Activated CD8-positive, alpha-beta memory T cell treated with anti-CD3 and anti-CD28 coated beads, Interleukin-2, amount 50 U/mL, for 4 hours (primary cell): ENCODE measurements around the gene SLC39A9.
"Not testable (repeated sequence)": the region's sequence is repeated elsewhere in the genome, so short reads cannot be mapped to it uniquely, and the experiment has no call there.

Experiments
- DNase-seq: peaks from one replicate; pipeline ENCODE4 v3.0.0-alpha.2; 2020

The SLC39A9 gene

GRCh38 chr14:69480136-69480535, 81.6 kb downstream of the SLC39A9 start:
- DNase-seq, result no peak

DNA sequence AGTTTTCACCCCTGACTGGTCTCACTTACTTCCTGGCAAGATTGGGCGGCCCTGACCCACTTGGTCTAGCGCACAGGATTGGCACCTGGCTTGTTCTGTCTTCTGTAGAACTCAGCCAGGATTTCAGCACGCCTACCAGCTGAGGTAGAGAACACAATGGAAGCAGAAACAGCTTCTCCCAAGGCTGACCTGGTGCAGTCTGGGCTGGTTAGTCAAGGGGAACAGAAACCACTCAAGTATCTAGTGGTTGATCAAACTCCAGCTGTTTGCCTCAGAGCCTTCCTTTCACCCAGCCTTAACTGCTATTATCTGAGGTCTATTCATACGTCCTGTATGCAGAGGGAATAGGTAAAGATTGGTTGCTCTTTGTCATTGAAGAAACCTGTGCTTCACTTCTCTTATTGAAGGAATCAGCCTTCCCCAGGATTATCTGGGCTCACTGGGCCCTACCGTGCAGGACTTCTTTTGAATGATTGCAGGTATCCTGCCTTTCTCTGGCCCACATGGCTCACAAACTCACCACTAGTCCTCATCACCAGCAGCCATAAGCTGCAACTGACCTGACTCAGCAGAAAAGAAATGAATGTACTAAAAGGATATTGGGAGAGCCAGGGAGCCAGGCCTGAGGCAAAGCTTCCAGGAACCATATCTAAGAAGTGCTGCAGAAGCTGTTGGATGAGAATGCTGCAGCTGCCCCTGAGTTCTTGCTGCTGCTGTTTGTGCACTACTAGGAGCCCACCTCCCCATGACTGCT, 83.5 kb downstream of the SLC39A9 start:
- DNase-seq, result no peak

DNA sequence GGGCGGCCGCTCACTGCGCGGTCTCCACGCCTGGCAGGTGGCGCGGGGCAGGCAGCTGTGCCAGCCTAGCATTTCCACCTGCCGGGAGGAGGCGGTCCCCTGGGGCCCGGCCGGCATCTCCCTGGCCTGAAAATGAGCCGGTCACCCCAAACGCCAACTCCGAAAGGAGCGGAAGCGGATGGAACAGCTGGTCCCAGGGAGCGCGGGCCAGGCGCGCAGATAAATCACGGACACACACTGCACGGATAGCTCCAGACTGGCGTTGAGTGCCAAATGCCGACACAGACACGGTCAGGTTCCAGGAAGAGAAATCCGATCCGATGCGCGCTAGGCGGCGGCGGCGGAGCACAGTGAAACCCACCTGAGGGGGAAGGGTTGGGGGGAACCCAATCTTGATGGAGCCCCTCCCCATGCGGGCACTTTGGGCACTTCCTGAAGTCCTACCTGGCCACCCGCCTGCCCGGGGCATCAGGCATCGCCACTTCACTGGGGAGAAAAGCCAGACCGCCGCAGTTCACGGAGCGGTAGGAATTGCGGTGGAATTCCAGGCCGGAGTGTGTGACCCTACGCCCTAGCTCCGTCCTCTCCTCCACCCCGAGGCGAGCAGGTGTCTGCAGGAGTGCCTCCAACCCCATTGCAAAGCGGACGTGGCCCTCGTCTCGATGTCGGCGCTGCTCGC, 85.4 kb downstream of the SLC39A9 start:
- no peak for DNase-seq

GRCh38 chr14:69484444-69485314, 86.2 kb downstream of the SLC39A9 start, which contains the start of gene PLEKHD1:
Gene PLEKHD1, plus strand, starts transcription at chr14:69484728. Its CDS starts 238 bp downstream, at chr14:69484966.
- no peak for DNase-seq

DNA sequence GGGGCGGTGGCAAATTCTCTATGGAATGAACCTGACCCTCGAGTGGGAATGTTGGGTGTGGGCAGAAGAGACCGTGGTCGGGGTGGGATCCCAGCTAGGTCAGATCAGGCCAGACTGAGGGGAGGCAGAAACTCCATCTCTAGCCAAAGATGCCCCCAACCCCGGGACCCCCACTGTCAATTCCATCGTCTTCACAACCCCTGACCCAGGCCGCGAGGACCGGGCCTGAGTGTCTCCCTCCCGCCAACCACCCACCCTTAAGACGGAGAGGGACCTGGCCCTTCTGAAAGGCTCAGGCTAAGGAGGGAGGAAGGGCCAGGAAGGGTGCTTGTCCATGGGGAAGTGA, 86.8 kb downstream of the SLC39A9 start:
- no peak for DNase-seq

- DNase-seq, result no peak
Measured at GRCh38 chr14:69485701-69486100, 87.2 kb downstream of the SLC39A9 start.

GRCh38 chr14:69487226-69487625, 88.7 kb downstream of the SLC39A9 start:
- DNase-seq, result no peak

DNA sequence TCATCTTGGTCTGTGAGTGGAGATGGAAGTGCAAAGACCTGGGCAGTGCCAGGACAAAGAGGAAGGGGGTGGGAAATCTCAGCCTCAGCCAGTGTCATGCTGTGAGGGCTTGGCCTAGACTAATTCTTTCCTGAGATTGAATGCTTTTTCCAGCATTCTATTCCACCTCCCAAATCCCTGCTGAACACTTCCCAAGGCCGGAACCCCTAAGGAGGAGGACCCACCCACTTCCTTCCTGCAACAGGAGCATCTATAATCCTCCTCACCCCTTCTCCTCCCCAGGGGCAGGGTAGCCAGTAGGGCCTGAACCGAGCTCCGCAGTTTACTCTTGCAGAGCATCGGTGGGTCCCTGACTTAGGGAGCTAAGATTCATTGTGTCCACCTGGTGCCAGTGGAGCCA, 89.3 kb downstream of the SLC39A9 start:
- no peak for DNase-seq

DNA sequence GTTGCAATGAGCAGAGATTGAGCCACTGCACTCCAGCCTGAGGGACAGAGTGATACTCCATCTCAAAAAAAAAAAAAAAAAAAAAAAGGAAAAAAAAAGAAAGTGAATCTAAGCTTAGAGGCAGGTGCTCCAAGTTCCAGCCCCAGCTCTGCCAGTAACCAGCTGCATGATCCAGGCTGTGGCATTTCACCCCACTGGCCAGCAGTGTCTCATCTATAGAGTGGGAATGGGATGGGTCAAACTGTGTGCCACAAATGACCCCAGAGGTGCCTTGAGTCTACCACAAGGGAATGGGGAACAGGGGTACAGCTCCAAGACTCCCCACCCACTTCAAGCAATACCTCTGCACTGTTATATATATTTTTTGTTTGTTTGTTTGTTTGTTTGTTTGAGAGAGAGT, 91.0 kb downstream of the SLC39A9 start:
- no peak for DNase-seq

DNA sequence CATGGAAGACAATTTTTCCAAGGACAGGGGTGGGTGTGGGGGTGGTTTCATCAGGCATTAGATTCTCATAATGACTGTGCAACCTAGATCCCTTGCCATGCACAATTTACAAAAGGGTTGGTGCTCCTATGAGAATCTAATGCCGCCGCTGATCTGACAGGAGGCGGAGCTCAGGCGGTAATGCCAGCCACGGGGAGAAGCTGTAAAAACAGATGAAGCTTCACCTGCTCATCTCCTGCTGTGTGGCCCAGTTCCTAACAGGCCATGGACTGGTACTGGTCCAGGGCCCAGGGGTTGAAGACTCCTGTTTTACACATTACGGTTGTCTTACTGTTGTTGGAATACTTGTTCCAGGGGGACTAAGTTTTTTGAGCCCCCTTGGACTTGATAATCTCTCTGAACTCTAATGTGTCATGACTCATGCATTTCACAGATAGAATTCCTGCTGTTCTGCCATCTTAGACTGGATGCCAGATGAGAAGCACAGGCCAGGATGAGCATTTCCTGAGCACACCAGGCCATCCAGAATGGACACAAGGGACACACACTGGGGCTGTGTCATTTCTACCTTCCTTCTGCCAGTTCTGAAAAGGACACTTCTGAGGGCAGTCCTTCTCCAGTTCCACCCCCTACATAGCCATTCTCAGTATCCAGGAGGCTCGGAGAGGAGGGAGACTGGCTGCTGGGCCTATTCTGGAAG, 91.9 kb downstream of the SLC39A9 start:
- no peak for DNase-seq

DNA sequence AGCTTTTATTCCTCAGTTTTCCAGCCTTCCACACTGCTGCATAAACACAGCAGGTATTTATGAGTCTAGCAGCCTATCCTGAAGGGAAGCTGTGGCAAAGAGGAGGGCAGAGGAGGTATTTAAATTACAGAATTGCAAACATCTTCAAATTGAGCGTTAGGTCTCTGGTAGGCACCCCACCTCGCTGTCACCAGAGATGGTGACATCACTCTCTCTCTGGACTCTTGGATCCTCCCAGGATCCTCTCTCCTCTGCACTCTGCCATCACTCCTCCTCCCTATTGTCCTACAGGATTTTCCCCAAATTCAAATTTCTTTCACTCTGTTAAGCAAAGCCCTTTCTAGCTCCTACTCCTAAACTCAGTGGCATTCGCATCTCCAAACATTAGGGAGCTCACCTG, 92.7 kb downstream of the SLC39A9 start:
- DNase-seq, result no peak

DNA sequence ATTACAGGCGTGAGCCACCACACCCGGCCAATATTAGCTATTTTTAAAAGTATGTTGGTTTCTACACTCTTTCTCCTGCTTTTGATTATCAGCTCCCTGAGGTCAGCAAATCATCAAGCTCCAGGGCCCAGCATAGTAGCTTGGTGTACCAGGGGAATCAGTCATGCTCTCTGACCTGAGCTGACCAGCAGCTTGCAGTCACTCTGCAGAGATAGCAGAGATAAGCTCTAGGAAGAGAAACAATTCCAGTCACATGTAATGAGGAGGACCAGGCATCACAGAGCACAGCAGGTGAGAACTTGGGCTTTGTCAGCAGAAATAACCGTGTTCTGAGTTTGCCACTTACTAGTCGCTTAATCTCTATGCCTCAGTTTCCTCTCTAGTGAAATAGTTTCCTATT, 94.5 kb downstream of the SLC39A9 start:
- no peak for DNase-seq

- DNase-seq, result no peak
Measured at GRCh38 chr14:69493791-69494190, 95.3 kb downstream of the SLC39A9 start.

DNA sequence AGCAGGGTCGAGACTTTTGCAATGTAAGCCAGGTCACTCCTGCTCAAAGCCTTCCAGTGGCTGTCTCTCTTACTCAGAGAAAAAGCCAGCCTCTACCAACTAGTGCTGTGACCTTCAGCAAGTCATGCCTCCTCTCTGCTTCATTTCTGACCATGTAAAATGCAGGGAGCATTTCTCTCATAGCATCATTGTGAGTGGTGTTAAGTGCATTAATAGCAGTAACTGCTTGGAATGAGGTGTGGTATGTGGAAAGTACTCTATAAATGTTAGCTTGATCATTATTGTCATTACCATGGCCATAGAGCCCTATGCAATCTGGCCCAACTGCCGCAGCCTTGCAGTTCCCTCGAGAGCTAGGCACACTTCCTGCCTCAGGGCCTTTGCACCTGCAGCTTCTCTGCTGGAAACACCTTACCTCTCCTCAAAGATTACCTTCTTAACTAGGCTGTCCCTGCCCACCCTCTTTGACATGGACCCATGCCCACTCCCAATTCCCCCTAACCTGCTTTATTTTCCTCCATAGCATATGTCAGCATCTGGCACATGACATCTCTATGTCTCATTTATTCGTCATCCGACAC, 96.9 kb downstream of the SLC39A9 start:
- DNase-seq, result no peak

DNA sequence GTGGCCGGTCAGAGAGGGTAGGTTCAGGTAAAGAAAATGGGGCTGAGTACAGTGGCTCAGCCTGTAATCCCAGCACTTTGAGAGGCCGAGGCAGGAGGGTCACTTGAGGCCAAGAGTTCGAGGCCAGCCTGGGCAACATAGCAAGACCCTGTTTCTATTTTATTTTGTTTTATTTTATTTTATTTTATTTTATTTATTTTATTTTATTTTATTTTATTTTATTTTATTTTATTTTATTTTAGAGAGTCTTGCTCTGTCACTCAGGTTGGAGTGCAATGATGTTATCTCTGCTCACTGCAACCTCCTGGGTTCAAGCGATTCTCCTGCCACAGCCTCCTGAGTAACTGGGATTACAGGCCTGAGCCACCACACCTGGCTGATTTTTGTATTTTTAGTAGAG, 99.4 kb downstream of the SLC39A9 start:
- not testable (repeated sequence) for DNase-seq

DNA sequence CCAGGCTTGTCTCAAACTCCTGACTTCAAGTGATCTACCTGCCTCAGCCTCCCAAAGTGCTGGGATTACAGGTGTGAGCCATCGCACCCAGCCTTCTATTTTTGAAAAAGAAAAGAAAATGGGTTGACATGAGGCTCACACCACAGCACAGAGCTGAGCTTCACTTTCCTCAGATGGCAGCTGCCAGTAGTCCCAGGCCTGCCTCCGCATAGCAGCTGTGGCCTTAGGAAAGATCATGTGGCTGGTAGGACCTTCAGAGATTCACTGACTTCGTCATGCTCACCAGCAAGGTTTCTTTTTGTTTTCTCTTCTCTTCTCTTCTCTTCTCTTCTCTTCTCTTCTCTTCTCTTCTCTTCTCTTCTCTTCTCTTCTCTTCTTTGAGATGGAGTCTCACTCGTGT, 99.8 kb downstream of the SLC39A9 start:
- not testable (repeated sequence) for DNase-seq

GRCh38 chr14:69499436-69499835, 100.9 kb downstream of the SLC39A9 start:
- no peak for DNase-seq

GRCh38 chr14:69500096-69500495, 101.6 kb downstream of the SLC39A9 start:
- DNase-seq, result no peak

GRCh38 chr14:69500736-69501135, 102.2 kb downstream of the SLC39A9 start:
- DNase-seq, result no peak

GRCh38 chr14:69501423-69501838, 102.9 kb downstream of the SLC39A9 start:
- DNase-seq, result no peak

DNA sequence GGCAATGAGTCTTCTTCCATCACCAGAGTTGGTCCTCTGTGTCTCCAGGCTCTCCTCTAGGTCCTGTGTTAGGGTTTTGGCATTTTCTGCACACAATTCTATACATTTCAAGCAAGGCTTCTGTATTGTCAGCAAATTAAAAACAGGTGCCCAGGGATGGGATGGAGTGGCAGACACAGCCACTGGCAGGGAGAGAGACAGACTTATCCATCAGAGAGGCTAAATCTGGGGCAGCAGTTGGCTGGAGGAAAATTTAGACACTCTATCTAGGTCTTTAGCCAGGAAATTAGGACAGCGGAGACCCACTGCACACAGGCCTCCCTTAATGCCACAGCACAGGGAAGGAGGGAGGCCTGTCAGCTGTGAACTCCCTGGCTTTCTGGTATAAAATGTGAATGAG, 106.3 kb downstream of the SLC39A9 start:
- no peak for DNase-seq
